Measurements from ENCODE around the gene CENPB.

The CENPB gene

DNA sequence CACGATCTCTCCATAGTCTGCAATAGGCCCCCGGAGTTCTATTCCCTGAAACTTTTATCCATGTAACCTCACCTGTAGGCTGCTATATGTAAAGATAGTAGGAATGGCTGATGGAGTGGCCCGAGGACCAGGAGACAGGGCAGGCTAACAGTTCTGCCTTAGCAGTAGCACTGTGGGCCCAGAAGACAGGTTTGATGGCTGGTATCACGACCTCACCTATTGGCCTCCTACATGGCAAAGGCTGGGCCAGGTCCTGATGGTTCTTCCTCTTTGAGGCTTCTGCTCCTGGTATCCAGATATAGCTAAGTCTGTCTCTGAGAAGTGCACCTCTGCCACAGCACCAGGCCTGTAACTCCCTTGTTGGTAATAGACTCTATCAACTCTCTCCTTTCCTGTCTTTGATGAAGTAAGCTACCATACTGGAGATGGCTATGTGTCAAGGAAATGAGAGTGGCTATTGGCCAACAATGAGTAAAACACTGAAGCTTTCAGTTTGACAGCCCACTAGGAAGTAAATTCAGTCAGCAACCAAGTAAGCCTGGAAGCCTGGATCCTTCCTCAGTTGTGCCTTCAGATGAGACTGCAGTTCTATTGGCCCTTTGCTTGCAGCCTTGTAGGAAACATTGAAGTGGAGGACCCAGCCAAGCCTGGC is 11.0 kb downstream of the CENPB start:
- no peak overlapping the region for H3K27ac Mint-ChIP-seq
- no peak for DNase-seq

DNA sequence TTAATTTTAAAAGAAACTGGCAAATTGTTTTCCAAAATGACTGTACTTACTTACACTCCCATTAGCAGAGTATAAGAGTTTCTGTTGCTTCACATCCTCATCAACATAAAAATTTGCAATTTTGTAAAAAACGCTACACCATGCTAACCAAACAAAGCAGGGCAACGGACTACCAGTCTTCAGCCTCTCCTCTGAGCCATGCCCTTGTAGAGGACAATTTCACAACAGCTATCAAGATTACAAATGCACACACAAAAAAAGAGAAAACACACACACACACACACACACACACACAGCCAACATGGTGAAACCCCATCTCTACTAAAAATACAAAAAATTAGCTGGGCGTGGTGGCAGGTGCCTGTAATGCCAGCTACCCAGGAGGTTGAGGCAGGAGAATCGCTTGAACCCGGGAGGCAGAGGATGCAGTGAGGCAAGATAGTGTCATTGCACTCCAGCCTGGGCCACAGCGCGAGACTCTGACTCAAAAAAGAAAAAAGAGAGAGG is 14.9 kb downstream of the CENPB start:
- no peak overlapping the region for H3K27ac Mint-ChIP-seq
- no peak for DNase-seq
- no peaks in the 10 kb centered on the region for H3K36me3 Mint-ChIP-seq

More for the DNA sequence above, 11.0 kb downstream of the CENPB start:
- no peaks in the 10 kb centered on the region for H3K9me3 Mint-ChIP-seq
- H3K27me3 Mint-ChIP-seq: peaks cover 8 to 17% of the 10 kb centered on the region in 2 donors
- H3K4me3 Mint-ChIP-seq: no peak overlapping the region
- no peak for ATAC-seq (replicated peaks)
- no peaks in the 10 kb centered on the region for H3K36me3 Mint-ChIP-seq
- H3K4me1 Mint-ChIP-seq: peaks cover 23 to 31% of the 10 kb centered on the region in 2 donors

DNA sequence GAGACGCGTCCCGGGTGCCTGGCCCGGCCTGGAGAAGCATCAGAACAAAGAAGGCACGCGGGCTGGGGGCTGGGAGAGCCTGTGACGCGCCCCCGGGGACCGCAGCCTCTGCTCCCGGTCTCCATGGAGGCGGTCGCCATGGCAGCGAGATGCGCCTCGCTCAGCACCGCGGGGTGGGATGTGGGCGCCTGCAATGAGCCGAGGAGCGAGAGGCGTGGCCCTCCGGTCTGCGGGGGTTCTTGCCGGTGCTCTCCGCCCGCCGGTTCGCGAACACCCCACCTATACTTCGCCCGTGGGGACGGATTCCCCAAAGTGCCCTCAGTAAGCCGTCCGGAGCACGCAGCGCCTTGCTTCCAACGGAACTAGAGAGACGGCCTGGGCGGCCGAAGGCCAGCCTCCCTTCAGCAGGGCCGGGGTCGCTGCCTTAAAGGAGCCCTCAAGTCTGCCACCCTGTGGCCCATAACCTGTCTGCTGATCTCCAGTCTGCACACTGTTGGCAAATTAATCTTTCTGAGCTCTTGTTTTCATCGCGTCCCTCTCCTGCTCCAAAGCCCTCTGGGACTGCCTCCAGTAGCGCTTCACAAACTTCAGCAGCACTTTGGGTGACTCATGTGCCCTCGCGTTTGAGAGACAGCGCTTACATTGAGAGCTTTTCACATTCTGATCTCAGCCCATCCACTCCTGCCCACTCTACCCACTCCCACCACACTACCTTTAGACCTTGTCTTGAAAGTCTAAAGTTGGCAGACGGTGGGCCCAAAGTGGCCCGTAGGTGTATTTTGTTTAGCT is 18.0 kb downstream of the CENPB start:
- peaks cover 38 to 49% of the 10 kb centered on the region in 2 donors for H3K4me1 Mint-ChIP-seq
- H3K27ac Mint-ChIP-seq: peak overlapping the region; percentile 98
- H3K9me3 Mint-ChIP-seq: no peaks in the 10 kb centered on the region
- peak; percentile 63 to 64 for ATAC-seq (replicated peaks)
- peaks cover 0 to 3% of the 10 kb centered on the region in 2 donors for H3K36me3 Mint-ChIP-seq
- H3K4me3 Mint-ChIP-seq: peak overlapping the region; percentile 89 to 94
- H3K27me3 Mint-ChIP-seq: no peaks in the 10 kb centered on the region
- peak; percentile 74 for DNase-seq

More for the DNA sequence above, 14.9 kb downstream of the CENPB start:
- no peak for ATAC-seq (replicated peaks)
- Mint-ChIP-seq H3K4me3 (no peak overlapping the region), H3K4me1 (peaks cover 11 to 19% of the 10 kb centered on the region in 2 donors), H3K27me3 (no peaks in the 10 kb centered on the region), H3K9me3 (no peaks in the 10 kb centered on the region)

DNA sequence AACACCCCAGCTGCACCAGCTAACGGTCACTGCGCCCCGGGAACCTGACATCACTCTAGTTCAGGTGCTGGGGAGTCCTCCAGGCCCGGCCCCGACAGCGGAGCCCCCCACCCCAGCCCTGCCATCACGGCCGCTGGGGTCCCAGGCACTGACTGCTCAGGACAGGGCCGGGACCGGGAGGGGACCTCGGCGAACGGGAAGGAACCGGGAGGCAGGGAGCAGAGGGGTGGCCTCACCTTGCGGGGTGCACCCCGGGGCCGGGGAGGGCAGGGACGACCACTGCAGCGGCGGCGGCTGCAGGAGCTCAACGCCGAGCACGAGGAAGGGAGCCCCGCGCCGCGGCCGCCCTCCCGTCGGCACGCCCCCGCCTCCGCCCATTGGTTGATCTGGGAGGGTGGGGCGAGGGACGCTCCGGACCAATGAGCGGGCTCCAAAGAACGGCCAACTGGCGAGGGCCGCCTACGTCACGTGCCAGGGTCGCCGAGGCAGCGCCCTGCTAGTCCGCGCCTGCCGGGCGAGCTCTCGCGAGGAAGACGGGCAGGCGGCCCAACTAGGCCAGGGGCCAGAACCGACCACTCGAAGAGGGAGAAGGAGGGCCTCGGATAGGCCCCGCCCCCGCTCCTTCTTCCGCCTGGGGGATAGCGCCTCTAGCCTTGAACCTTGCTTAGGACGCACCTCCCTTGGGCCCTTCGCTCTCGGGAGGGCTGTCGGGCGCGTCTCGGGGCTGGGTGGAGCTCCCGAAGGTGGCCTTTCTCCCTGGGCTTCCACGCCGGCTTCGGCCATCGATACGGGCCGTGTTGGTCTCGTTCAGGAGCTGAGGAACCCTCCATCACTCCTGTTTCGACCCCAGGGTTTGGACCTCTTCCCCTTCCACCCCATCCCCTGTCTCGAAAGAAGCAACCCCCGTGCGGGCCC is 18.9 kb downstream of the CENPB start, which contains the start of gene ADISSP:
ADISSP (minus strand) TSS at position 327 of the 915 bp plus-strand sequence. CDS start 7,653 bp downstream, outside the sequence.
- Mint-ChIP-seq H3K9me3 (no peaks in the 10 kb centered on the region), H3K27me3 (no peaks in the 10 kb centered on the region), H3K27ac (peak within 1 kb of the TSS; percentile 98), H3K4me1 (peaks cover 38 to 50% of the 10 kb centered on the region in 2 donors), H3K36me3 (peaks cover 0 to 3% of the 10 kb centered on the region in 2 donors), H3K4me3 (peak within 1 kb of the TSS; percentile 89 to 94)
- ATAC-seq (replicated peaks) (peak; percentile 92 to 93), DNase-seq (peak; percentile 99)

DNA sequence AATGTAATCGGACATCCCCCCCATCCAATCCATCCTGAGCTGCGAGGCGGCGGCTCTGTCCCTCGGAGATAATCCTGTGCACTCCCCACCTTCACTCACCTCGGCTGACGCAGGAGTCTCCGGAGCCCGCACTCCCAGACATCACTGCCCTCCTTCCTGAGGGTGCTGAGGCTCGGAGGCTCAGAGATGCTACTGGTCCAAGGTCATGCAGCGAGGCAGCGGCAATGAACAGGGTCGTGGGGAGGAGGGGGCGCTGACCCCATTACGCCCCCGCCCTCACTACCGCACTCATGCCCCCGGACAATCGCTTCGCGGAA is 19.5 kb downstream of the CENPB start:
- Mint-ChIP-seq H3K36me3 (peaks cover under 1 to 3% of the 10 kb centered on the region in 2 donors), H3K27ac (peak overlapping the region; percentile 90), H3K4me1 (peaks cover 38 to 50% of the 10 kb centered on the region in 2 donors), H3K9me3 (no peaks in the 10 kb centered on the region), H3K4me3 (peak overlapping the region; percentile 89 to 94), H3K27me3 (no peaks in the 10 kb centered on the region)
- no peak for DNase-seq
- no peak for ATAC-seq (replicated peaks)

DNA sequence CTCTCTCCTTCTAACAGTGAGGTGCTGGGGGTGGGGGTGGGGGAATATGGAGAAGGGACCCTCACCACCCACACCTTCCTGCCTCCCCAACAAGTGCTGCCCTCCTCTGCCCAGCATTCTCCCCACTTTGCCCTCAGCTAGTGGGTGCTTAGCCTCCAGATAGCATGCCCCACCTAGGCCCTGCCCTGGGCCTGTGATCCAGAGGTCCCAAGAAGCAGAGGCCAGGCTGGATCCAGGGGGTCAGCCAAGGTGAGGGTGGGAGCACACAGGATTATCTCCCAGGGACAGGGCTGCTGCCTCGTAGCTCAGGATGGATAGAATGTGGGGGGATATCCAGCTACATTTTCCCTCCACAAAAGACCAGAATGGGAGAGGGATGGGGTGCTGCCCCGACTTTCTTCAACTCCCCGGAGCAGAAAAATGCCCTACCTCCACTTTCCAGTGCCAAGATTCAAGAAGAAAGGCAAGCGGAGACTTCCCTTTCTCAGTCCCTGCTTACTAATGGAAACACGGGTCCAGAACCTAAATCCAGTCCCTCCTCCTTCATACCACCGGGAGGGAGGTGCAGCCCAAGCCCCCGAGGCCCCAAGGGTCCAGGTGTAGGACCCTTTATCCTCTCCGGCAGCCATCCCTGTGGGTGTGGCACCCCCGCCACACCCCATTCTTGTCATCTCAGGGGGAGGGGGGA is 20.0 kb downstream of the CENPB start:
- Mint-ChIP-seq H3K36me3 (peaks cover 3 to 5% of the 10 kb centered on the region in 2 donors), H3K4me3 (peak overlapping the region; percentile 89 to 94), H3K9me3 (no peaks in the 10 kb centered on the region), H3K27ac (no peak overlapping the region), H3K27me3 (no peaks in the 10 kb centered on the region), H3K4me1 (peaks cover 39 to 51% of the 10 kb centered on the region in 2 donors)
- DNase-seq (no peak), ATAC-seq (replicated peaks) (no peak)

- peak overlapping the region; percentile 59 for H3K27ac Mint-ChIP-seq
- H3K27me3 Mint-ChIP-seq: no peaks in the 10 kb centered on the region
- DNase-seq (no peak), ATAC-seq (replicated peaks) (no peak)
- H3K9me3 Mint-ChIP-seq: no peaks in the 10 kb centered on the region
- H3K36me3 Mint-ChIP-seq: peaks cover 6 to 7% of the 10 kb centered on the region in 2 donors
- peaks cover 44 to 64% of the 10 kb centered on the region in 2 donors for H3K4me1 Mint-ChIP-seq
- H3K4me3 Mint-ChIP-seq: no peak overlapping the region
These were observed 21.2 kb downstream of the CENPB start for GRCh38 chr20:3765171-3765882.

GRCh38 chr20:3764659-3765058 is 21.9 kb downstream of the CENPB start:
- DNase-seq (no peak), ATAC-seq (replicated peaks) (no peak)
- Mint-ChIP-seq H3K9me3 (no peaks in the 10 kb centered on the region), H3K27ac (no peak overlapping the region), H3K36me3 (peaks cover 10 to 12% of the 10 kb centered on the region in 2 donors), H3K27me3 (no peaks in the 10 kb centered on the region), H3K4me1 (peaks cover 47 to 71% of the 10 kb centered on the region in 2 donors), H3K4me3 (no peak overlapping the region)

- no peaks in the 10 kb centered on the region for H3K9me3 Mint-ChIP-seq
- no peaks in the 10 kb centered on the region for H3K27me3 Mint-ChIP-seq
- no peak overlapping the region for H3K4me3 Mint-ChIP-seq
- DNase-seq: no peak
- no peak for ATAC-seq (replicated peaks)
- no peak overlapping the region for H3K27ac Mint-ChIP-seq
- H3K4me1 Mint-ChIP-seq: peaks cover 45 to 67% of the 10 kb centered on the region in 2 donors
- H3K36me3 Mint-ChIP-seq: peaks cover 12 to 13% of the 10 kb centered on the region in 2 donors
These were observed 22.6 kb downstream of the CENPB start for GRCh38 chr20:3763671-3764601.

- Mint-ChIP-seq H3K9me3 (no peaks in the 10 kb centered on the region), H3K27ac (peak overlapping the region; percentile 84), H3K27me3 (no peaks in the 10 kb centered on the region), H3K4me1 (peaks cover 29 to 46% of the 10 kb centered on the region in 2 donors), H3K4me3 (no peak overlapping the region), H3K36me3 (peaks cover 24 to 30% of the 10 kb centered on the region in 2 donors)
- ATAC-seq (replicated peaks) (peak; percentile 77 to 82), DNase-seq (no peak)
These were observed 25.7 kb downstream of the CENPB start for GRCh38 chr20:3760655-3761348.

- DNase-seq (no peak), ATAC-seq (replicated peaks) (no peak)
- Mint-ChIP-seq H3K27me3 (no peaks in the 10 kb centered on the region), H3K9me3 (no peaks in the 10 kb centered on the region), H3K36me3 (peaks cover 24 to 34% of the 10 kb centered on the region in 2 donors), H3K27ac (no peak overlapping the region), H3K4me3 (no peak overlapping the region), H3K4me1 (peaks cover 20 to 36% of the 10 kb centered on the region in 2 donors)
These were observed 26.7 kb downstream of the CENPB start for GRCh38 chr20:3759884-3760283.

Measured in stimulated activated naive B cell treated with anti-CD40 and anti-IgM and Interleukin-4, amounts not matched to agents 10 μg/mL and 1 μg/mL and 100 μg/mL, for 72 hours (primary cell).